ENCODE results near the gene HECW1.

HECW1 gene

DNA sequence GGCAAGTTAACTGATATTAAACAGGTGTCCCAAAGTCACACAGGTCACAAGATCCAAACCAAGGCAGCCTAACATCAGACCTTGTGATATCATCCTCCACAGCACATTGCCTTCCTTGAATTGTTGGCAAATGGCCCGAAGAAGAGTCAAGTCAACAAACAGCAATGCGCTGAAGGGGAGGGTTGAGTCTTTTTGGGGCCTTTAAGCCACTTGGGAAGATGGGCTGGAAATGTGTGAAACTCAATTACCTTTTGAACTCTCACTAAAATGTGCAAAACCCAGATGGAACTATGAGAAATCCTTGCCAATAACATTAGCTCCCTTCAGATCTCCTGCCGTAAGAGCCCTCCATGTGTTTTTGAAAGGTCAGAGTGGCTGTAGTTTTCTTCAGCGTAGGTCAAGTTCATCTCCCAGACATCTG lies 422.6 kb downstream of the HECW1 start:
- DNase-seq (ENCODE audit: low spot score) = no peak
- TF ChIP-seq, protein P1, sequence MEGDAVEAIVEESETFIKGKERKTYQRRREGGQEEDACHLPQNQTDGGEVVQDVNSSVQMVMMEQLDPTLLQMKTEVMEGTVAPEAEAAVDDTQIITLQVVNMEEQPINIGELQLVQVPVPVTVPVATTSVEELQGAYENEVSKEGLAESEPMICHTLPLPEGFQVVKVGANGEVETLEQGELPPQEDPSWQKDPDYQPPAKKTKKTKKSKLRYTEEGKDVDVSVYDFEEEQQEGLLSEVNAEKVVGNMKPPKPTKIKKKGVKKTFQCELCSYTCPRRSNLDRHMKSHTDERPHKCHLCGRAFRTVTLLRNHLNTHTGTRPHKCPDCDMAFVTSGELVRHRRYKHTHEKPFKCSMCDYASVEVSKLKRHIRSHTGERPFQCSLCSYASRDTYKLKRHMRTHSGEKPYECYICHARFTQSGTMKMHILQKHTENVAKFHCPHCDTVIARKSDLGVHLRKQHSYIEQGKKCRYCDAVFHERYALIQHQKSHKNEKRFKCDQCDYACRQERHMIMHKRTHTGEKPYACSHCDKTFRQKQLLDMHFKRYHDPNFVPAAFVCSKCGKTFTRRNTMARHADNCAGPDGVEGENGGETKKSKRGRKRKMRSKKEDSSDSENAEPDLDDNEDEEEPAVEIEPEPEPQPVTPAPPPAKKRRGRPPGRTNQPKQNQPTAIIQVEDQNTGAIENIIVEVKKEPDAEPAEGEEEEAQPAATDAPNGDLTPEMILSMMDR (IDR thresholded peaks at IDR 0.05; ENCODE audit: extremely low read depth, missing control alignments) = no peak

DNA sequence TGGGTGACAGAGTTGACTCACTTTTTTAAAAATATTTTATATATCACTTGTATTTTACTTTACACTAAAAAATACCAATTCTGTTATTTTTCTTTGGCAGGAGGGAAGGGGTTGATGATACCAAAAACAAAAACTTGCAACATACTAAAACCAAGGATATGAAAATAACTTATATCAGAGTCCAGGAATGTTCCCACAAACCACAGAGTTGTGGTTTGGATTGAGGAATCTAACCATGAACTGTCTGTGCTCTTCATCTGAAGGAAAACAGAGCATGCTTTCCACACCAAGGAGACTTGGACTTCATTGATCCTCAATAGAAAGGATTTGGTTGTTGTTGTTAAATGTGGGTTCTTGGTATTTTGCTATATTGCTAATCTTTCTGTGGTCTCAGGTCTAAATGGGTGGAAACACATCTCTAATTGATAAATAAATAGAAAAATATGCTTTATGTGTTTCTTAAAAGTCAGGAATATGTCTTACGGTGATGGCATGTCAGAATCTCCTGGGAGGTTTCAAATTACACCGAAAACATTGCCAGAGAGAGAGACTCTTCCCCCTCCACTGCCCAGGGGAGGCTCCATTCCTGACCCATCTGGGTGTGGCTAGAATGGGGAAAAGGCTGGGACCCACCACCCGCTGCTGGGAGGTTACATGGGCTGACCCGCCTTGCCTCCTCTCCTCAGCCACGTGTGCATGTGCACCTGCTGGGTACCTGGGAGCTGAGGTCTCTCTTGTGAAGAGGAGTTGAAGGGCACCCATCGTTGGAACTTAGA lies 423.6 kb downstream of the HECW1 start:
- TF ChIP-seq, protein P1 (IDR thresholded peaks at IDR 0.05; ENCODE audit: extremely low read depth, missing control alignments) = no peak
- DNase-seq (ENCODE audit: low spot score) = no peak

DNA sequence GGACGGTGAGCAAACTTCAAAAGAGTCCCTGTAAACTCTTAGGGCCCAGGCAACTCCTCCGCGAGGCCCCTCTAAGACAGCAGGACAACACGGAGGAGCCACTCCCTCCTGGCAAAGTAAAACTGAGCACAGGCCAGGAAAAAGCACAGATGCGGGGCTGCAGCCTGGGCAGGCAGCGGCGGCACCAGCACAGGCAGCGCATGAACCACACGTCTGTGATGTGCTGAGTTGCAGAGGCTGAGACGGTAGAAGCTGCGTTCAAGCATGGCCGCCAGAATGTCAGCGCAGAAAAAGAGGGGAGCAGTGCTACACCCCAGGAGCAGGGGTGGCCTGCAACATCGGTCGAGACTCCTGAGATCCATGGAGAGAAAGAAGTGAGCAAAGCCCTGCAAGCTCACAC lies 424.3 kb downstream of the HECW1 start:
- DNase-seq (ENCODE audit: low spot score) = no peak
- TF ChIP-seq, protein P1 (IDR thresholded peaks at IDR 0.05; ENCODE audit: extremely low read depth, missing control alignments) = no peak

DNA sequence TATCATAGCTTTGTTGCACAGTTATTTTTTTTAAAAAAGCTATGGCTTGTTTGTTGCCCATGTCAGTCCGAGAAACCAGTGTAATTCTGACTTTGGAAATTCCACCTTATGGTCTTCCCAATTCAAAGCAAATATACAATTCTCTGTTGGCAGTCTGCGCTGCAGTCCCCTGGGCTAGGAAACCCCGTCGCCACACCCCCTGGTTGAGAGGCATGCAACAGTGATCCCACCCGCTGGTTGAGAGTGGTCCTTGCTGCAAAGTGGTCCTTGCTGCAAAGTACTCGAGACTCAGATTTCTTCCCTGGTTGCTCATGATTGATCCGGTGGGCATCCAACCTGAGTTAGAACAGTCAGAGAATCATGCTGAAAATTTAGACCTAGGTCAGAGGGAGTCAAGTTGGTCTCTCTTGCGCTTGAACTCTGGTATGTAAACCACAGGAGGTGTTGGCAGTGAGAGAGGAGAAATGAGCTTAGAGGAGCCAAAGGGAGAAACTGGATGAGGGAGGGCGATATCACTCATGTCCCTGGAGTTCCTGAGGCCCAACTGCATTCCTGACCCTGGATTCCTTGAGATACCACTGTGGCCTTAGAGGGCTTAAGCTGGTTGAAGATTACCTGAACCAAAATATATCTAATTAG lies 425.4 kb downstream of the HECW1 start:
- DNase-seq (ENCODE audit: low spot score) = no peak
- TF ChIP-seq, protein P1 (IDR thresholded peaks at IDR 0.05; ENCODE audit: extremely low read depth, missing control alignments) = no peak

DNA sequence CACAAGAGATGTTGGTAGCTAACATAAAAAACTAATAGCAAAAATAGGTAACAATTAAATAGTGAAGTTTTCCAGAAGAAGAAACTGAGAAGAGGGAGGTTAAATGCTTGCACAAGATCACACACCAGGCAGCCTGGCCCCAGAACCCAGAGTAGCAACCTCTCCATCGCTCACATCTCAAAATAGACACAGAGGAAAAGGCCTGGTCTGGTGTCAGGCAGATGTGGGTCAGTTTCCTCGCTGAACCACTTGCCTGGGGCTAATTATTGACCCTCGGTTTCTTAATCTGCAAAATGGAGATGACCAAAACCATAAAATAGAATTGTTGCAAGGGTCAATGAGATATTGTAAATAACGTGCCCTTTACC lies 425.9 kb downstream of the HECW1 start:
- TF ChIP-seq, protein P1 (IDR thresholded peaks at IDR 0.05; ENCODE audit: extremely low read depth, missing control alignments) = no peak
- DNase-seq (ENCODE audit: low spot score) = no peak

DNA sequence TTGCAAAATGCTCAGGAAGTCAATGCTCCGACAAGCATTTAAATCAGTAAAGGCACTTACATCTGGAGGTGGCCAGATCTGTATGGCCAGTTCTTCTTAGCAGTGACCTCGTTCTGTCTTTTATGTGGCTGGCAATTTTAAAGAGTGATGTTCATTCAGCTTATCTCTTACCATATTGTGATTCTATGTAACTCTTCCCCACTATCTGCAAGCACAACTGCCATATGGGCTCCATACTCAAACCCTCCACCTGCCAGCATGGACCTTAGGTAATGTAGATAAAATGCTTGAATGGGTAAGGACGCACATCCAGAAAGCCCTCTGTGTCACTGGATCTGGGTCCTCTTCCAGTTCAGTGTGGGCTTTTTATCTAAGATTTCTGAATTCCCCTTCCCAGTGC lies 428.0 kb downstream of the HECW1 start:
- no peak for DNase-seq (ENCODE audit: low spot score)
- TF ChIP-seq, protein P1 (IDR thresholded peaks at IDR 0.05; ENCODE audit: extremely low read depth, missing control alignments) = no peak

DNA sequence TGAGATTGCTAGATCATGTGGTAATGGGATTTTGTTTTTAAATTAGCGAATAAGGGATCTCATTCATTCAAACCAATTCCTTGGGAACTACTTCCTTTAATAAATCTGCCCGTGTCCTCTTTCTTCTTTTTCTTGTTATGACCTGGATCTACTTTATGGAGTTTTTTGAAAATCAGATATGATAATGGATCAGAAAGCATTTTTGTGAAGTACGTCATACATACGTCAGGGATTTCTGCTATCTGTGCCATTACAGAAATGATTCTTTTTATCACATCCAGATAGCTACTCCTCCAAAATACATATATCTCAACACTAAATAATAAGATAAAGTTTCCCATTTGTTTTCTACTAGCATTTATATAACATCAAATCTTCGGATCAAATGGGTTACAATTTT lies 430.3 kb downstream of the HECW1 start:
- no peak for DNase-seq (ENCODE audit: low spot score)
- TF ChIP-seq, protein P1 (IDR thresholded peaks at IDR 0.05; ENCODE audit: extremely low read depth, missing control alignments) = no peak

Data from GM20000 (cell line).